HG02981 (cell line): ENCODE measurements around the gene CAMK1G.

Experiments
- ATAC-seq: cut with Tn5 transposase; IDR thresholded peaks from one replicate; pipeline ENCODE4 v1.9.1; 2021; ENCODE audit warnings: mild to moderate bottlenecking, moderate library complexity; ENCODE audit not compliant: unreplicated experiment

The CAMK1G gene

DNA sequence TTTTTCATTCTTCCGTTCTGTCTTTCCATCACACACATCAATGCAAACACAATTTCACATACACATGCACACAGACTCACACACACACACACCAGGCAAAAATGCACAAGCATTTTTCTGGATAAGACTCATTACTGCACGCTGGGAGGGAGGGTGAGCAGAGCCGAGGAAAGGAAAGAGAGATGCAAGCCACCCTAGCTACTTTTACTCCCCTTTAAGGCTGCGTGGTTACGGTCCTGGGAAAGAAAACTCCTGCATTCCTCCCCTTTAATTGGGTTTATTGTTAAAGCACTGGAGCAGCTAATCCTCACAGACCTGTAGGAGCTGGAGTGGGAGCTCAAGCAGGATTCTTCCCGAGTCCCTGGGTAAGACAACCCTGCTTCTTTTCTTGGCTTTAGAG is at the start of gene CAMK1G:
Gene CAMK1G (plus strand): TSS at position 307 of the 400 bp plus-strand sequence. CDS start 11,270 bp downstream, outside the sequence.
- ATAC-seq, result no peak

DNA sequence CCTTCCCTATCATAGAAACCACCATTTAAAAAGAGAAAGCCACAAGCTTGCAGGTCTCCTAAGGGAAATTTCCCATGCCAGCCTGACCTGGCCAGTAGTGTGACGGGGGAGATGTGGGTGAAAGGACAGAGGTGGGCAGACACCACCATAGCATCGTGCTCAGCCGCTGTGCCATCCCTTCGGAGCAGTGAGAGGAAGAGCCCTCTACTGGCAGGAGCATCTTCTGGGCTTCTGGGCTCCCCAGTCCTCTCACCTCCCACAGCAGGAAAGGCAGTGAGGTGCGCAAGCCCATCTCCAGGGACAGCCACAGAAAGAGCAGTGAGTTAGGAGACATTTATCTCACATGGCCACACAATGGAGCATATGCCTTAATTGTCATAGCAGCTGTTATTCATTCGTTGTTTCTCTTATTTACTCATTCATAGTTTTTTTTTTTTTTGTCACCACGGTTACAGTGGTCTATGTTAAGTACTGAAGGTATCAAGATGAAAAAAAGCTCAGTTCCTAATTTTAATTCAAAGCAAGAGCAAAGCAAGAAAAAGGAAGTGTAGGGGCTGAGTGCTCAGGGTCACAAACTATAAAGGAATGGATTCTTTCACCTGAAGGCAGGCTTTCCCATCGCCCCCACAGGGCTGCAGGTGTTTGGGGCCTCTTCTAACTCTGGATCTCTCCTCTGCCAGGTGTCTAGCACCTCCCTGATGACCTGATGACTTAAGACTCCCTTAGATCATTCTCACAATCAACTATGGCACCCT is 48.8 kb upstream of the CAMK1G start:
- no peak for ATAC-seq

DNA sequence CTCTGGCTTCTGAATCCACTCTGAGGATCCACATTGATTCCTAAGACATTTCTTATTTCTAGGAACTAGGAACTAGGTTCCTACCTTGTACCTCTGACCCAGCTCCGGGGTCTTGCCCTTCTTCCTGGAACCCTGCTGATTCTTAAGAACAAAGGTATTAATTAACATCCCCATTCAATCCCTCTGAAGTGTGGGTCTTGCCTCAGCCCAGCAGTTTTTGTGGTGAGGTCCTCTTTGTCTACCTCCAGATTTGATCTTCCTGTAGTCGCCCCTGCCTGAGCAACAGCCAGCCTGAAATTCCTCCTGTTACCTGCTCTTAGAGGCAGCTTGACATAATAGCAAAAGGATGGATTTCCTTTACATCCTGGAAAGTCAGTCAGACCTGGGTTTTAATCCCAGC is 46.7 kb upstream of the CAMK1G start:
- ATAC-seq, result no peak

DNA sequence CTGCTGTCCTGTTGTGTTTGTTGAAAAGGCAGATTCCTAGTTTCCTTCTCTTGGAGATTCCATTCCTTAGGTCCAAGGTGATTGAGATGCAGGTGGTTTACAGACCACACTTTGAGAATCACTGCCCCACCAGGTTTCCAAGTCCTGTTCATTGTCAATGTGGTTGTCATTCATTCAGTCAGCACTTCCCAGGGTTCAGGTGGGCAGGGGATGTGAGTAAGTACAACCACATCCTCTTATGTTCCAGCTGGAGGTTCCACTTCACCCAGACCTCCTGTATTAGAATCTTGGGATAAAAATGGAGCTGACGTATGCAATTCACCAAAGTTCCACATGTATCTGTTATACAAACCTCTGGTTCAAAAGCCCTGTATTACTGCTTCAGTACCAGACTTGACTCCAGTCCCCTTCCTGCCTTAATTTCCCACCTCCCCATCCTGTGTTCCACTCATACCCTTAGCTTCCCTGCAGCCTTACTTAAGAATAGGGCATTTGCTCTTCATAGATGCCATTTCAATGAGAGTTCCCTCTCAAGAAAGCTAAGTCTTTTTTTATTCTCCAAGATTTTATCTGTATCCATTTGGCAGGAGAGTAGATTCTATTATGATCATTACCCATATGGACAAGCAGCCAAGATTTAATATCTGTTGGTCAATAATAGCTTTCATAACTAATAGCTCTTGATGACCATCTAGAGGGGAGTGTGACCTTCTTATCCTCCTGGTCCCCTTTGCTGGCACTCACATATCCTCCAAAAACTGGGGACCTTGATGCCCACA is 46.0 kb upstream of the CAMK1G start:
- no peak for ATAC-seq

DNA sequence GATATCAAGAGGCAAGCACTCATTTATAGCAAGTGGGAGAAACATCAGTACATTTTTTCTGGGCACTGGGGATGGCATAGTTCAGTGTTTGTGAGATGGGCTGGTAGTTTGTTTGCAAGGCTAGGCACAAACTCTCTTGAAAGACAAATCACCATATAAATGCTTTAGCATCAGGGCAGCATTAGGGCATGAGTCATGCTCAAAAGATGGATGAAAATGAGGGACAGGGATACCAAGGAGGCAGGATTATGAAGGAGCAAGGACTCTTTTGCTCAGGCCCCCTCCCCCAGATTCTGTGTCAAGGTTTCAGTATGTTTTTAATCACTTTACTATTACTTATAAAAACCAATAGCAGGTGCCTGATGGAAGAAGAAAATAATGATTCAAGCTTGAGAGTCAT is 43.9 kb upstream of the CAMK1G start:
- ATAC-seq, result no peak

DNA sequence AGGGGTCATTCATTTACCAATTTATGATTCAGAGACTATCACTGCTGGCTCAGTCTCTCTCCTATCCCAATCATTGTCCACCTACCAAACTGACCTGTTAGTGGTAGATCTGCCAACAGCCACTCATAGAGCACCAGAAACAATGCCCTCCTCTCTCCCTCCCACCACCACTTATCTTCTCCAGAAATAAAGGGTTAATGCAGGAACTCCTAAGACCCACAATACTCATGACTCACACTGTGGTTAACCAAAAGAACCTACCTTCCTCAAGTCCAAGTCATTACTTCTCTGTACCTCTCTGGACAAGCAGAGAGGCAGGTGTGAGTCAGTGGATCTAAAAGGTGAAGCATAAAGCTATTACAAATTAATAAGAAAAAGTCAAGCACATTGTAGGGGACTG is 40.9 kb upstream of the CAMK1G start:
- ATAC-seq, result no peak

DNA sequence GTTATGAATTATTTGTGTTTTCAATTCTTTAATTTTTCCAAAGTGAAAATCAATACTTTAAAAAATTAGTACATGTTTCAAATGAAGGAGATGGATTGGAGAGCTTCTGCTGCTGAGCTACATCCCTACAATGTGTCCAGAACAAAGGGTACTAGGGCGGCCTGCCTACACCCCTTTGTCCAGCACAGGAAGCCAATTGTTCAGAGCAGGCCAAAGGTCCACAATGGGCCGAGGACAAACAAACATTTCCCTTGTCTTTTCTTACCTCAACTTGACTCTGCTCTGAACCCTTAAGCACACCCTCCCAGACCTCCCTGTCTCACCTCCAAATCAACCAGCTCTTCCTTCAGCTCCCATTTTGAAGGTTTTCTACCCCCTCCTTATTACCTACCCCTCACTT is 39.4 kb upstream of the CAMK1G start:
- ATAC-seq, result no peak

DNA sequence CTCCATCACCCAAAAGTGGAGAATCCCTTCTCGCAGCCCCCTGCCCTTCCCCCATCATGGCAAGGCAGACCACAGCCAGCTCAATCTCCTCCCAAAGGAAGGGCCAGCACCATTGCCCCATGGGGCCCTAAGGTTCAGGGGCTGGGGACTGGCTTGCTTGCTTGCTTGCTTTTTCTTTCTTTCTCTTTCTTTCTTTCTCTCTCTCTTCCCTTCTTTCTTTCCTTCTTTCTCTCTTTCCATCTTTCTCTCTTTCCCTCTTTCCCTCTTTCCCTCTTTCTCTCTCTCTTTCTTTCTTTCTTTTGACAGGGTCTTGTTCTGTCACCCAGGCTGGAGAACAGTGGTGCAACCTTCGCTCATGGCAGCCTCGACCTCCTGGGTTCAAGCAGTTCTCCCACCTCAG is 38.1 kb upstream of the CAMK1G start:
- no peak for ATAC-seq

DNA sequence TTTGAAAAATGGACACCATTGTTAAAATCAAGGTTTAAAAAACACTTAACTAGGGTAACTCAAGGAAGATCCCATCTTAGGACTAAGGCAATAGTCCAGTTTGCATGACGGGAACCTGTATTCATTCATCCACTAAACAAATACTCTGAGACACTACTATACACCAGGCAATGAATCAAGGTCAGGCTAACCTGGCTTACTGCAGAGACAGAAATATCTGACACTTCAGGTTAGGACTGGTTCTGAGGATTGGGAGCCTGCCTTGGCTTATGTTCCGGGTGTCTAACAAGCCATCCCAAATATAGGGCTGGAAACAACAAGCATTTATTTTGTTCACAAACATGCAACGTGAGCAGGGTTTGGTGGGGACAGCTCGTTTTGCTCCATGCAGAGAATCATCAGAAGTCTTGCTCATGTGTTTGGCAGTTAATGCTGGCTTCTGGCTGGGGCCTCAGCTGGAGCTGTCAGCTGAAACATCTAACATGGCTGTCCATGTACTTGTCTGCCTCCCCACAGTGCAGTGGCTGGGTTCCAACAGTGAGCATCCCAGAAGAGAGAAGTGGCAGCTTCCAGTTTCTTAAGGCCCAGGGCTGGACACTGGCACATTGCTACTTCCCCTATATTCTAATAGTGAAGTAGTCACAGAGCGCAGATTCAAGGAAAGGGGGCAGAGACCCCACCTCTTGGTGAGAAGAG is 37.0 kb upstream of the CAMK1G start:
- ATAC-seq, result no peak

DNA sequence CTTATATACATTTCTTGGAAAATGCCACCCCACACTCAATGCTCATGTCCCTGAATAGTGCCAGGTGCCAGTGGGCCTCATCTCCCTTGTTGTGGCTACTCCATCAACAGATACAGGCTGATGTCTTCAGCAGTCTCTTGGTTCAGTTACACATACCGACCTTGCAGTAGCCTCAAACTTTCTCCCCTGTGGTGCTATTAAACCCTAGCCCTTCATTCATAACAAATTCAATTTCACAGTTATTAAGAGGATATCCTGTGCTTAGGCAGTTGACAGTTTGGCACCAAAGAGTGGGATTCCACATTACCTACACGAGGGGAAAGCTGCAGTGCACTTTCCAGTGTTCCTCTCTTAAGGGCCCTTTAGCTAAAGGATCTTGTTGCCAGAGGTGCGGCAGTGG is 35.9 kb upstream of the CAMK1G start:
- ATAC-seq, result no peak

DNA sequence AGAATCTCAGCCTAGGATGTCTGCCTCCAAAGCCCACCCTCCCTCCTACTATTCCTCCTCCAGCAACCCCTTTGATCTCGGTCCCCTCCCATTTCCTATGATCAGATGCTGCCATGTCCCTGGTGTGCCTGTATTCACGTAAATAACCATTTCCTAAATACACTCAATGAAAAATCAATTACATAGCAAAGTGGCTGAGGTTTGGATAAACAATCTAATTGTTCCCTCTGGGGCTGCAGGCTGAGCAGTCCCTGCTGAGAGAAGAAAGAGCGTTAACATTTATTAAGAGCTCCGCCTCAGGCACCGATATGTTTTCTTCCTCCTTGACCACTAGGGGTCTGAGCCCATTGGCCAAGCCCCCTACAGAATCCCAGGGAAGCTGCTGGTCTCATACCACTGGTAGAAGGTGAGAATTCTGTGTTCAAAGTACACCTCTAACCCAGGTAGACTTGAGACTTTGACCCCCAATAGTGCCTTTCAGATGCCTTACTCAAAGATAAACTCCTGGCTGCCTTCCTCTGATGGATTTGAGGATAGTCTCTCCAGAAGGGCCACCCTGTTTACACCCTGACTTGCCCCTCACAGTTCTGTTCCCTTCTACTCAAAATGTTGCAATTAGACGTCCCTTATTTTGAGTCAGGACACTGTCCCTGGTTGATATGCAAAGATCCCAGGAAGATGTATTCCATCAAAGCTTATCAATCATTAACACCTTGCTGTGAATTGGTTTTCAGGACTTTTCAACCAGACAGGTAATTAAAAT is 33.9 kb upstream of the CAMK1G start:
- ATAC-seq, result no peak

DNA sequence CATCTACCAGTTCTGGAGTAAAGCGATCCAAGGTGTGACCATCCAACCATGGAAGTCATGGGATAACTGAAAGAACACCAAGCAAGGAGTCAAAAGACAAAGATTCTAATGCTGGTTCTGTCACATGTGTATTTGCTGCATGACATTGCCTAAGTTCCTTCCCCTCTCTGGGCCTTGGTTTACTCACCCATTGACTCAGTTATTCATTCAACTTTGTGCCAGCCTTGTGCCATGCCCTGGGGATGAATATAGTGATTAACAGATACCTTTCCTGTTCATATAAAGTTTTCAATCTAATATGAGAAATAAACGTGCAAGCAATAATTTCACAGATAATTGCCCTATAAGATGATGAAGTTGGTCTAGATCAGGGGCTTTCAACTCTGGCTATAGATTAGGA is 33.0 kb upstream of the CAMK1G start:
- ATAC-seq, result no peak

DNA sequence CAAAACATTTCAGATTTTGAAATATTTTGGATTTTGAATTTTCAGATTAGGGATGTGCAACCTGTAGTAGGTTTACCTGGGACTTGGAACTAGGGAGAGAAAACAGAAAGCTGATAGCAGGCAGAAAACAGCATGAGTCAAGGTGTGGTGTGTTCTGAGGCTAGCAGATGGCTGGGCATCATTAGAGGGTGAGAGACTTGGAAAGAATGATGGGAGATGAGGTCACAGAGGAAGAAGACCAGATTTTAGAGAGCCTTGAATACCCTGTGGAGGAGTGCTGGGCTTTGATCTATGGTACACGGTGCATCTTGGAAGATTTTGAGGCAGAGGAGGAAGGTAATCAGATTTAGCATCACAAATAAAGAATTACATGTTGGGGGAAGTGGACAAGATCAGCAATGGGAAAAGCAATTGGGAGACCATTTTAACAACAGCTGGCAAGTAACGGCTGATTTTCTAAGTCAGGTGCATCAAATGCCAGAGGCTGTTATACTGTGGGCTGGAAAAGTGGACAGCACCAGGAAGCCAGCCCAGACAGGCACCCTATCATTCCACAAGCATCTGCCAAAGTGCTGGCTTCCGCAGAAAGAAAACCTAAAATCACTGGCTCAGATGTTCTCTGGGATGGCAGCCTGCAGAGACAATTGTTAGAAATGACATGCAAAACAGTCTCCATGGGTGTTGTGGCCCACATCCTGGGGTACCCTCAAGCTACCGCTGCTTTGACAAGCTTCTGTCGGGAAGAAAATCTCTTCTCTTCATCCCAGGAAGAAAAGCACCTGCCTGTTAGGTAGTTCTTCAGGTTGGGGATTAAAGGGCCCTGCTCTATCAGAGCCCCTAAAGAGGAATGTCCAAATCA is 30.9 kb upstream of the CAMK1G start:
- ATAC-seq, result no peak

DNA sequence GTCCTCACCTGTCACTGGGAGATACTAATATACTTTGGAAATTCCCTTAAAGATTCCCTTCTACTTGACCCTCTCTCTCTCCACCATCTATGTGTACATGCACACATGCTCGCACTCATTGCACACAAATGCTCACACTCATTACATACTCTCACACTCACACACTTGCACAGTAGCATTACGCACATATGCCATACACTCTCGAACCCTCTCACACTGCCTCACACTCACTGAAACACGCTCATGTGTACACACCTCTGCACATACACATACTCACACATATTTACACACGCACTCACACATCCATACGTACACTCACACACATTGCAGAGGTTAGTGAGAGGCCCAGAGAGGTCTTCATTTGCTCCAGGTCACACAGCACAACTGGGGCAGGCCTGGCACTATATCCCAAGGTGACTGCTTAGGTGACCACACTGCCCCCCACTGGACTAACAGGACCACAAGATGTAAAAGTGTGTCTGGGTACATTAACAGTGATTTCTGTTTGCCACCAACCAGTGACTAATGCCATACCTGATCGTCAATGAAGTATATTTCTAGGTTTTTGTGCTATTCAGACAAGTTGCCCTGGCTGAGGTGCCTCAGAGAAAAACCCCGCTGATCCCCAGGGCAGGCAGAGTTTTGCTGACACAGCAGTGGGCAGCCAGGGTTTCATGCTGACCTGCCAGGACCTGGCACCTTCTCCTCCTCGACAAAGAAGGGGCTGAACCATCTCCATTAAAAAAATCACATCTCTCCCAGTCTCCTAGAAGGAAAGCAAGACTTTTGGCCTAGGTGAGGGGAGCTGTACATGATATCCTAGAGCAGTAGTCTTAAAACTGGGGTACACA is 28.5 kb upstream of the CAMK1G start:
- no peak for ATAC-seq

DNA sequence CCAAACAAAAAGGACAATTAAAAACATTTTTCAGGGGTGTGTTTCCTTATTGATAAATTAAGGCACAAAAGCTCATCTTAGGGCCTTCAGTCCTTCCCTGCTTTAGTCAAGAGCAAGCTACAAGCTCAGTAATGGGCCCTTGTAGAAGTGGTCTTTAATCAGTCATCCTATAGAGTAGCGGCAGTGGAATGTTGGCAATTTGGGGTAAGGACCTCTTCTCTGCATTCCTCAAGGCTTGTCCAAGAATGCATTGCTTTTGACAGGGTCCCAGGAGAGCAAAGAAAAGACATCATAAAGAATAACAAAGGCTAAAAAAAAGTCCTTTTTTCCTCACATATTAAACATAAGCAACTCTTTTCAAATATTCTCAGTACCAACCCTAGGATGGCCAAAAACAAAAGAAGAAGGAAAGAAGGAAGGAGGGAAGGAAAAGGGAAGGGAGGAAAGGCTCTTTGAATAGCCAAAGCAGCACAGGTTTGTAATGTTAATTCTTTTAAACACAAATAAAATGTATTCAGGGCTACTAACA is 27.3 kb upstream of the CAMK1G start:
- no peak for ATAC-seq

DNA sequence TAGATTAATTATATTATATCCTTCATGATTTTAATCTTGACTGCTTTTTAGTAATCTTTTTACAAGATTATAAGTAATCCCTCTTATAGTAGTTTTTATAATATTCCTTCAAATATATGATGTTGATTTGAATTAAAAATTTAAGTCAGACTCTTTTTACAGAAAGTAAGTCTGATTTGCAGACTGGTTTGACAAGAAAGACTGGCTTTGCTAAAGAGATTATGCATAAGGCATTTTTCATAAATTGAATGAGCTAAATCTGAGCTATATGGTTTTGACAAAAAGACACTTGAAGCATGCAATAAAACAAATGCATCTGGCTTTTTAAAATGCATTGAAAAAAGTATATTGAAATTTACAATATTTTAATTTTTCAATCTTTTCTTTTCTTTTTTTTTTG is 26.3 kb upstream of the CAMK1G start:
- no peak for ATAC-seq

DNA sequence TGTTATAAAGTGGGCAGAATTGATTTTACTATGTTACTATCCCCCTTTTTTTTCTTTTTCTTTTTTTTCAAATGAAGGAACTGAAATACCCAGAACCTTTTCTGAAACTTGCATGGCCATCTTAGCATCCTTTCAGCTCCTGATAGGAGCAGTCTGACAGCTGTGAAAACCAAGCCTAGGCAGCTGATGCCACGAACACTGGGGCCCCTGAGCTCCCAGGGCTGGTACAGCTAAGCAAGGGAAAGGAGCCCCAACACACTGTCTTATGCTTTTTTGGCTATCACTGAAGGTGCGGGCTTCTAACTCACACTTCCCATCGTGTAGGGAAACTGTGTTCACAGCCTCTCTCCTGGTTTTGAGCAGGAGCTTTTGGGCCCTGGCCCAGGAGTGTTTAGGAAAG is 23.0 kb upstream of the CAMK1G start:
- no peak for ATAC-seq

DNA sequence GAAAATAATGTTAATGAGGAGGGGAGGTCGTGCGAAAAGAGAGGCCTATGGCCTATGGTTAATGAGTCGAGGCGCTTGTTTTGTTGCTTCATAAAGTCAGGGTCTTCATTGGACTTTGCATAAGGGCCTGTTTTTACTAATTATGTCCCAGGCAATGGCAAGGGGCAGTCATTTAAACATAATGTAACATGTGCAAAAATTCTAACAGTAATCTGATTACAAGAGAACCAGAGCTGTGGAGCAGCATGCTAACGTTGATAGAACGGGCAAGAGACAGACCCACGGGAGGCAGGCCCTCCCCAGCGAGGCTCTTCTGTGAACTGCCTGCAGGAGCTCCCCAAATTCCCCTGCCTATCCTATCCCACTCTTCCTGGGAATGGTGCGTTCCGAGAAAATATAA is 22.6 kb upstream of the CAMK1G start:
- ATAC-seq, result no peak

DNA sequence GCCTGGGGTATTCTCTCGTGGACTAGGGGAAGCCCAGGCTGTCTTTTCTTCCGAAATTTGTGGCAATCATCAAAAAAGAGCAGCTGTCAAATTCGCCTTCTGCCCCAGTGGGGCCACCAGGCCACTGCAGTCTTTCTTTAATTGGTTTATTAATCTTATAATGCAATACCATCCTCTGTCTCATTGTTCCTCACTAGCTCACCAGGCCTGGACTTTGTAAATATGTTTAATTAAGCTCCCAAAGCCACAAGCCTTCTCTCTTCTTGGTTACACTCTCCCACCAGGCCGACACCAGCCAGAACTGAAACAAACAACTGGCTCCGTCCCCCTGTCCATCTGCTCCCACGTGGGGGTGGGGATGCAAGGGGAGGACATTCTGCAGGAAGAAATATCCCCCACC is 22.0 kb upstream of the CAMK1G start:
- no peak for ATAC-seq
